Mesodermal cell (in vitro differentiated cells): ENCODE results near the gene CAMKMT.

Source experiments
- H3K27ac ChIP-seq: 2 replicates; pipeline ENCODE4 v1.7.0; 2013; ENCODE audit warnings: mild to moderate bottlenecking, low read depth, low read length, moderate library complexity; ENCODE audit not compliant: severe bottlenecking
- H3K36me3 ChIP-seq: 2 replicates; pipeline ENCODE4 v1.7.1; 2013; ENCODE audit warnings: mild to moderate bottlenecking, low read length, moderate library complexity; ENCODE audit not compliant: control insufficient read depth, insufficient read depth
- H3K4me1 ChIP-seq: one replicate; pipeline ENCODE4 v1.7.1; 2013; ENCODE audit warnings: mild to moderate bottlenecking, low read length; ENCODE audit not compliant: insufficient read depth, control insufficient read depth, poor library complexity, severe bottlenecking
- H3K4me3 ChIP-seq: 2 replicates; pipeline ENCODE4 v1.7.0; 2013; ENCODE audit warnings: low read length, control low read depth, mild to moderate bottlenecking; ENCODE audit not compliant: insufficient read depth, poor library complexity, severe bottlenecking; ENCODE audit errors: extremely low read depth
- H3K9me3 ChIP-seq: 2 replicates; pipeline ENCODE4 v1.7.1; 2013; ENCODE audit warnings: mild to moderate bottlenecking, low read length, moderate library complexity; ENCODE audit not compliant: control insufficient read depth
- whole genome bisulfite sequencing, 2 experiments: methylation state at CpG; one replicate each; pipeline ENCODE4 v1.1.5; 2013; ENCODE audit warnings: missing lambda C conversion rate in 2 of 2; ENCODE audit not compliant: insufficient coverage in 2 of 2; 5-methylcytosine and 5-hydroxymethylcytosine counted together

Gene CAMKMT

DNA sequence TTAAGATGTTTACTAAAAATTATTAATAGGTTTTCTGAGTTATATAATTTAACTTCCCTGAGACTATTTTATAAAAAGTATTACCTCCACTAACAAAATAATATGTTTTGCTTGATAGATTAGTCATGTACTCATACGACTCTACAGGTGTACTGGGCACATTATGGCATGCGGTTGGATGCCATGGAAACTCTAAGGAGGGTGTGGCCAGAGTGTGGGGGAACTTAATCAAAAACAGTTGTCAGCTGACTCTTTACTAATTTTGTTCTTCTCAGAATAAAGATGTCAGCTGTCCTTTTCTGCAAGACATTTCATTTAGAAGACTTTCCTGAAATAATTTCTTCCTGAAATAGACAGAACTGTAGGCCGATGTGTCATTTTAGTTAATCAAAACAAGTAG, 351.4 kb downstream of the CAMKMT start:
- no peak overlapping the region for H3K4me3 ChIP-seq
- no peaks in the 10 kb centered on the region for H3K36me3 ChIP-seq
- no peak overlapping the region for H3K27ac ChIP-seq
- H3K9me3 ChIP-seq: no peaks in the 10 kb centered on the region
- WGBS, 2 experiments: 67 to 100% methylated on average over 1 of the region's 3 CpGs
- H3K4me1 ChIP-seq: peaks cover 3% of the 10 kb centered on the region

DNA sequence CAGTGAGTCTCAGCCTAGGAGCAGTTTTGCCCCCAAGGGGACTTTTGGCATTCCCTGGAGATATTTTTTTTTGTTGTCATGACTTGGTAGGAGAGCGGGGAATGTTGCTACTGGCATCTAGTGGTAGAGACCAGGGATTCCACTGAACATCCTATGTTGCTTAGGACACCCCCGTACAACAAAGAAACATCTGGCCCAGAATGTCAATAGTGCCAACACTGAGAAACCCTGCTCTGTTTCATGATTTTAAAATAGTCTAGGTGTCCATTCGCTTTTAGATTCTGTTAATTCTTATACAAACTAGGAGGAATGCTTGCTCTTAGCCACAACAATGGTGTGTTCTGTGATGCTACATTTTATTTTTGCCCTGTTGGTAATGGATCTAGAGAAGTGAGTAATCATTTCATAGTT, 353.9 kb downstream of the CAMKMT start:
- Histone ChIP-seq H3K4me1 (no peaks in the 10 kb centered on the region), H3K36me3 (no peaks in the 10 kb centered on the region), H3K9me3 (no peaks in the 10 kb centered on the region), H3K27ac (no peak overlapping the region), H3K4me3 (no peak overlapping the region)
- 43 to 71% methylated on average over 1 to 2 of the region's 3 CpGs for WGBS, 2 experiments

DNA sequence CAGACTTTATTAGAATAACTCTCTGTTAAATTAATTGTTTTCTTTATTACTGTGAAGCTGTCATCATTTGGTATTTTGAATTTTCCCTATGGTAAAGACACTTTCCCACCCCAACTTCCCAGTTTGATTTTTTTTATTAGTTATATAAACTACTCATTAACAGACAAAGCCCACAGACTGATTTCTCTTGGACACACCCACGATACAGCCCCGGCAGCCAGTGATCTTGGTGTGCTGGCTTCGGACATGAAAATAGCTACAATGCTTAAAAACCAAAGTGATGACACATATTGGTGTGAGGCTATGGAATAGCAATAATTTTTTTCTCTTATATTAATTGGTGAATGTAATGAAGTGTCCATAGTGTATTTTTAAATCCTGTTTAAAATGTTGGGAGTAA, 354.4 kb downstream of the CAMKMT start:
- WGBS, 2 experiments: 77% methylated on average over 3 of the region's 3 CpGs; no CpG with 5 or more reads in 1 of the 2 experiments

DNA sequence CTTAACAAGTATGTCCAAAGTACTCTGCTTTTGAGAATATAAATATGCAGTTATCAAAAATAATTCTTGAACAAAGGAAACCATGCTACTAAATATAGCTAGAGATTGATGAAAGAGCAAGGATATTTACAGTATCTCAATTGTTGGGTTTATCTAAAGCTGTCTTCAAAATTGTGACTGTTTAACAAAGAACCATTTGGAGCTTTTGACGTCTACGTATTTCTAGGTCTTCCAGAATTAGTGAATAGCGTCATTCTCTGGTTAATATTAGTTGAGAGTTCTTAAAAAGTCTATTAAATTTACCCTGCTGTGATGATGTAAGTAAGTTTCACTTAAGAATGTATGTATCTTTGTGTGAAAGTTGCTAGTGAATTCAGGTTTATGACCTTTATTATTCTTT, 356.7 kb downstream of the CAMKMT start:
- WGBS, 2 experiments: 91 to 94% methylated on average over 3 of the region's 3 CpGs
- no peaks in the 10 kb centered on the region for H3K36me3 ChIP-seq
- no peak overlapping the region for H3K27ac ChIP-seq
- H3K4me1 ChIP-seq: no peaks in the 10 kb centered on the region
- H3K9me3 ChIP-seq: no peaks in the 10 kb centered on the region
- H3K4me3 ChIP-seq: no peak overlapping the region

More for the DNA sequence above, 354.4 kb downstream of the CAMKMT start:
- Histone ChIP-seq H3K4me3 (no peak overlapping the region), H3K36me3 (no peaks in the 10 kb centered on the region), H3K4me1 (no peaks in the 10 kb centered on the region), H3K9me3 (no peaks in the 10 kb centered on the region), H3K27ac (no peak overlapping the region)

DNA sequence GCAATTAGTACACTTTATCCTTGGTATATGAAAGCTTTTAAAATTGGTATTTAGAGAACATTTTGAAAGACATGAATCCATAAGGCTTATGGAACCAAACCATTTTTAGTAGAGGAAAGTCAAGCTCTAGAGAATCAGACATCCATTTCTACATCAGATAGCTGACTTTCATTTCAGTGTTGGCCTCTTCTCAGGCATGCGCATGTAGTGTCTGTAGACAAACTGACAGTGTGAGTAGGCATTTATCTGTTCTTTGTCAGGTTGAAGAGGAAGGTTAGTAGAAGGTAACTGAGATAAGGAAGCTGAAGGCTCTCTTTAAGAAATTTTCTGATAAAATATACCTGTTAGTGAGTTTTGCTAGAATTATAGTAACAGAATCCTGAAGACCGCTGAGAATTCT, 357.8 kb downstream of the CAMKMT start:
- no peaks in the 10 kb centered on the region for H3K4me1 ChIP-seq
- H3K9me3 ChIP-seq: no peaks in the 10 kb centered on the region
- no peak overlapping the region for H3K4me3 ChIP-seq
- no peak overlapping the region for H3K27ac ChIP-seq
- 83% methylated on average over 1 of the region's 2 CpGs; no CpG with 5 or more reads in 1 of the 2 experiments for WGBS, 2 experiments
- H3K36me3 ChIP-seq: no peaks in the 10 kb centered on the region

DNA sequence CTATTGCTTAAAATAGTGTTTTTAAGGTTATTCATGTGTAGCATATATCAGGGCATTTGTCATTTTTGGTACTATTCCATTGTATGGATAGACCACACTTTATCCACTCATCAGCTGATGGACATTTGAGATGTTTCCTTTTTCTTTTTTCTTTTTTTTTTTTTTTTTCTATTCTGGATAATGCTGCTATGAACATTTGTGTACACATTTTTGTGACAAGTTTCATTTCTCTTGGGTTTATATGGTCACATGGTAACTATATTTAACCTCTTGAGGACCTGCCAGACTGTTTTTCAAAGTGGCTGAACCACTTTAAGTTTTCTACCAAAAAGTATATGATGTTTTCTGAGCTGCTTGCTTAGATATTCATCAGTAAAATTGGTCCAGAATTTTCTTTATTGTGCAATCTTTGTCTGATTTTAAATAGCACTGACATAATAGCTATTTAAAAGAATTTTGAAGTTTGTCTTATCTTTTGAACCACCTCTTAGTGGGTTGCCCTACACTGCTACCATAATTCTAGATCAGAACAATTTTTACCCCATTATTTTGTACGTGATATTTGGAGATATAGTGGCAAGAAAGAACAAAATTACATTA, 360.4 kb downstream of the CAMKMT start:
- Histone ChIP-seq H3K4me1 (no peaks in the 10 kb centered on the region), H3K27ac (no peak overlapping the region), H3K4me3 (no peak overlapping the region), H3K9me3 (no peaks in the 10 kb centered on the region), H3K36me3 (no peaks in the 10 kb centered on the region)
- no CpG with 5 or more reads among the region's 1 CpG for whole genome bisulfite sequencing, 2 experiments

DNA sequence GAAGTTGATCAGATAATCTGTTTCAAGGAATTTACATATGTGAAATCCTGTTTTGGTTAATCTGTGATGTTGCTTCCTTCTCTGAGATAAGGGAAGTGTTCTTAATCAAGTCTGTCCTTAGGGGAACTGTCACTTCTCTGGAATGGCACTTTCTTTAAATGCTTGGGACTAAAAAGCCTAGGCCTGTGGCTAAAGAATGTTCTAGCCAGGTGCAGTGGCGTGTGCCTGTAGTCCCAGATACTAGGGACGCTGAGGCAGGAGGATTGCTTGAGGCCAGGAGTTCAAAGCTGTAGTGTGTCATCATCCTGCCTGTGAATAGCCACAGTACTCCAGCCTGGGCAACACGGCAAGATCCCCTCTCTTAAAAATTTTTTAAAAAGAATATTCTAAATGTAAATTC, 362.2 kb downstream of the CAMKMT start:
- H3K4me3 ChIP-seq: no peak overlapping the region
- no peaks in the 10 kb centered on the region for H3K9me3 ChIP-seq
- 78 to 100% methylated on average over 1 to 2 of the region's 3 CpGs for WGBS, 2 experiments
- H3K27ac ChIP-seq: no peak overlapping the region
- no peaks in the 10 kb centered on the region for H3K36me3 ChIP-seq
- H3K4me1 ChIP-seq: no peaks in the 10 kb centered on the region

DNA sequence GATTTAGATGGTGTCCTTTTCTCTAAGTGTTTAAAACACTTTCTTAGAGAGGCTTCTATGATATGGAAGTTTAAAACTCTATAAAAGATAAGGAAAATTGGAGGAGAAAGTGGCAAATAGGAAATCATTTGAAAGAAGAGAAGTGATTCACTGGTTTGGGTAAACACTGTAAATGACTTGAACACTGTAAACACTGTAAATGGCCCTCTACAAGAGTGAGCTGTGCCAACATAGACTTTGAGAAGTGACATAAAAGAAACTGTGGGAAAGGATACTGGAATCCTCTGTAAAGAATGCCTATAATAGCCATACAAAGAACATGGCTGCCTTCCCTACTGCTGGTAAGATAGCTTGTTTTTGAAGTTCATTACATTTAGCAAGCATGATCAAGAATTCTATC, 368.8 kb downstream of the CAMKMT start:
- Histone ChIP-seq H3K27ac (no peak overlapping the region), H3K9me3 (no peaks in the 10 kb centered on the region), H3K4me3 (no peak overlapping the region), H3K4me1 (no peaks in the 10 kb centered on the region), H3K36me3 (no peaks in the 10 kb centered on the region)

DNA sequence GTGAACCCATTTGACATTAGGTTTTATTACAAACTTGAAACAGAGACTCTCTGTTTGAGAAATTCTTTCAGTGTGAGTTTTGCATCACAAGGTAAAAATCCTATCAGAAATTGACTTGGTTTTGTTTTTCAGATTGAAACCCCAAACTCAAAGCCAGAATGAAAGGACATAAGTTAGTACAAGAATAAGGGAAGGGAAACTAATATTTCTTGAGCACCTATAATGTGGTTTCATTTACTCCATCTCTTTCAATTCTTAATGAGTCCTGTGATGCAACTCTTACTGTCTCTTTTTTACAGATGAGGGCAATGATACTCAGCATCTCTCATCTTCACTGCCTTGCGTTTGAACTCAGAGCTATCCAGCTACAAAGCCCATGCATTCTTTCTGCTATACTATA, 369.8 kb downstream of the CAMKMT start:
- Histone ChIP-seq H3K4me1 (no peaks in the 10 kb centered on the region), H3K27ac (no peak overlapping the region), H3K4me3 (no peak overlapping the region), H3K9me3 (no peaks in the 10 kb centered on the region), H3K36me3 (no peaks in the 10 kb centered on the region)
- WGBS, 2 experiments: 100% methylated on average over 1 of the region's 1 CpG; no CpG with 5 or more reads in 1 of the 2 experiments

DNA sequence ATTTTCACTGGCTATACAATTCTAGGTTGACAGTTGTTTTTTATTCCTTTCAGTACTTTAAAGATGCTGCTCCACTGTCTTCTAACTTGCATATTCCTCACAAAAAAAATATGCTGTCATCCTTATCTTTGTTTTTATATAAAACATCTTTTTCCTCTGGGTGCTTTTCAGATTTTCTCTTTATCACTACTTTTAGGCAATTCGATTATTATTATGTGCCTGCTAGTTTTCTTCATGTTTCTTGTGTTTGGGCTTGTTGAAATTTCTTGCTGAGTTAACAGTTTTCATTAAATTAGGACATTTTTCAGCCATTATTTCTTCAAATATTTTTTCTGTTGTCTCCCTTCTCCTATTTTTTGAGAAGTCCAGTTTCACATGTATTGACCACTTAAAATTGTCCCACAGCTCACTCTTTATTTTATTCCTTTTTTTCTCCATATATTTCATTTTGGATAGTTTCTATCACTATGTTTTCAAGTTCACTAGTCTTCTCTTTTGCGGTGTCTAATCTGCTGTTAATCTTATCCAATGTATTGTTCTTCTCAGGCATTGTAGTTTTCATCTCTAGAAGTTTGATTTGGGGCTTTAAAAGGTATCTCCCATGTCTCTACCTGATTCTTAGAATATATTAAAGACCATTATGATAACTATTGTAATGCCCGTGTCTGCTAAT, 374.7 kb downstream of the CAMKMT start:
- no peaks in the 10 kb centered on the region for H3K4me1 ChIP-seq
- WGBS, 2 experiments: no CpG with 5 or more reads among the region's 3 CpGs

DNA sequence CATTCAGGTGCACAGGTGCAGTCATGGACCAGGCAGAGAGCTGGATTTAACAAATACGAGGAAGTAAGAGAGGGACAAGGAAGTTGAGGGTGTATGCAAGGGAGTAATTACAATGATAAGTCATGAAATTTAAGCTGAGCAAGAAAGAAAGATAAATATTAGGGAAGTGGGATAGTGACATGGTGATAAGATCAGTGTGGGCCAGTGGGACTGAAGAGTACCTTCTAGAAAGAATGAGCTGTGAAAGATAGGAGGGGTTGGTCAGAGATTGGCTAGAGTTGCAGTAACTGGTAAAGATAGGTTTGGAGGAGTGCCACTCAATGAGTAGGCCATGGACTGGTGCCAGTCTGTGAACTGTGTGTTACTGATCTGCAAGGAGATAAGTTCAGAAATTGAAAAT, 378.9 kb downstream of the CAMKMT start:
- Histone ChIP-seq H3K9me3 (no peaks in the 10 kb centered on the region), H3K27ac (no peak overlapping the region), H3K4me3 (no peak overlapping the region), H3K4me1 (peaks cover 4% of the 10 kb centered on the region), H3K36me3 (no peaks in the 10 kb centered on the region)
- WGBS, 2 experiments: 86 to 89% methylated on average over 1 of the region's 1 CpG

More for the DNA sequence above, 374.7 kb downstream of the CAMKMT start:
- Histone ChIP-seq H3K27ac (no peak overlapping the region), H3K9me3 (no peaks in the 10 kb centered on the region), H3K36me3 (no peaks in the 10 kb centered on the region), H3K4me3 (no peak overlapping the region)
